Erythroblast (primary cell): Measurements from ENCODE around the gene STK38L.

Experiments used
- GATA1 ChIP-seq: IDR thresholded peaks from 2 replicates; pipeline ENCODE4 v1.6.1; 2011; ENCODE audit warnings: low read depth, mild to moderate bottlenecking, control low read depth, low read length, moderate library complexity
- POLR2A ChIP-seq: IDR thresholded peaks from 2 replicates; pipeline ENCODE4 v1.6.1; 2011; ENCODE audit warnings: mild to moderate bottlenecking, low read length

GRCh38 chr12:27290501-27291168 is 46.5 kb downstream of the STK38L start:
- no peak for TF ChIP-seq POLR2A
- no peak for TF ChIP-seq GATA1
